ENCODE results near the gene AP2A1.

DNA sequence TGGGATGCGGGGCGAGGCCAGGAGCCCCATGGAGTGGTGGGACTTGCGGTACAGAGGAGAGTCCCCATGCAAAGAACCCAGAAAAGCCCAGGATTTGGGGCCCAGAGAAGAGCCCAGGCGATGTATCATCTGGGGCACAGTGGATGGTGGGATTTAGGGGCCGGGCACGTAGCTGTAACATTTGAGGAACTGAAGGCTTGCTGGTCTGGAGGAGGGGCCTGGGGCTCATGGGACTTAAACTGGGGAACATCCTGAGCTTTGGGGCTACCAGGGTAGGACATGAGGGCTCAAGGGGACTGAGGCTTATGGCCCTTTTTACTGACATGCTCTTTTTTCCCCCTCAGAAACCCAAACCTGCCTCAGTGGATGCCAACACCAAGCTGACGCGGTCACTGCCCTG, 64.8 kb downstream of the AP2A1 start:
- TF ChIP-seq, protein P1, sequence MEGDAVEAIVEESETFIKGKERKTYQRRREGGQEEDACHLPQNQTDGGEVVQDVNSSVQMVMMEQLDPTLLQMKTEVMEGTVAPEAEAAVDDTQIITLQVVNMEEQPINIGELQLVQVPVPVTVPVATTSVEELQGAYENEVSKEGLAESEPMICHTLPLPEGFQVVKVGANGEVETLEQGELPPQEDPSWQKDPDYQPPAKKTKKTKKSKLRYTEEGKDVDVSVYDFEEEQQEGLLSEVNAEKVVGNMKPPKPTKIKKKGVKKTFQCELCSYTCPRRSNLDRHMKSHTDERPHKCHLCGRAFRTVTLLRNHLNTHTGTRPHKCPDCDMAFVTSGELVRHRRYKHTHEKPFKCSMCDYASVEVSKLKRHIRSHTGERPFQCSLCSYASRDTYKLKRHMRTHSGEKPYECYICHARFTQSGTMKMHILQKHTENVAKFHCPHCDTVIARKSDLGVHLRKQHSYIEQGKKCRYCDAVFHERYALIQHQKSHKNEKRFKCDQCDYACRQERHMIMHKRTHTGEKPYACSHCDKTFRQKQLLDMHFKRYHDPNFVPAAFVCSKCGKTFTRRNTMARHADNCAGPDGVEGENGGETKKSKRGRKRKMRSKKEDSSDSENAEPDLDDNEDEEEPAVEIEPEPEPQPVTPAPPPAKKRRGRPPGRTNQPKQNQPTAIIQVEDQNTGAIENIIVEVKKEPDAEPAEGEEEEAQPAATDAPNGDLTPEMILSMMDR (IDR thresholded peaks at IDR 0.05; ENCODE audit: poor library complexity, severe bottlenecking): no peak
- TF ChIP-seq RAD21 (conservative IDR thresholded peaks at IDR 0.05) (no peak), EZH2 (IDR thresholded peaks at IDR 0.05; ENCODE audit: borderline replicate concordance, insufficient read depth, low read length, poor library complexity, severe bottlenecking) (no peak), POLR2AphosphoS5 (IDR thresholded peaks at IDR 0.05) (no peak), SMC3 (conservative IDR thresholded peaks at IDR 0.05; ENCODE audit: poor library complexity) (no peak), TAF1 (IDR thresholded peaks at IDR 0.05; ENCODE audit: low read depth) (no peak), MXI1 (conservative IDR thresholded peaks at IDR 0.05; ENCODE audit: poor library complexity, severe bottlenecking) (no peak)

Measured in neural cell (in vitro differentiated cells).